Mesendoderm (in vitro differentiated cells): ENCODE data around the gene DCDC2.

Source experiments
- DNase-seq: peaks from one replicate; pipeline ENCODE4 v3.0.0; 2013
- H2AK5ac ChIP-seq: 2 replicates; pipeline ENCODE4 v1.6.1; 2013; ENCODE audit warnings: low read length, inconsistent platforms
- H2BK120ac ChIP-seq: 2 replicates; pipeline ENCODE4 v1.6.1; 2013; ENCODE audit warnings: low read depth, mild to moderate bottlenecking, low read length, moderate library complexity, mixed read lengths
- H2BK15ac ChIP-seq: replicated peaks from 2 replicates; pipeline ENCODE4 v1.6.1; 2013; ENCODE audit warnings: low read depth, mild to moderate bottlenecking, moderate library complexity
- H2BK5ac ChIP-seq: 2 replicates; pipeline ENCODE4 v1.6.1; 2013; ENCODE audit warnings: low read length, inconsistent platforms
- H3K18ac ChIP-seq: 2 replicates; pipeline ENCODE4 v1.6.1; 2013; ENCODE audit warnings: mild to moderate bottlenecking, low read length, mixed read lengths
- H3K23ac ChIP-seq: one replicate; pipeline ENCODE4 v1.6.1; 2013; ENCODE audit warnings: low read length
- H3K27ac ChIP-seq: 2 replicates; pipeline ENCODE4 v1.5.1; 2013; ENCODE audit warnings: low read depth, mild to moderate bottlenecking, inconsistent platforms, low read length, moderate library complexity
- H3K27me3 ChIP-seq: 2 replicates; pipeline ENCODE4 v1.6.1; 2013; ENCODE audit warnings: low read length, control low read depth, mild to moderate bottlenecking, inconsistent platforms; ENCODE audit not compliant: insufficient read depth, poor library complexity
- H3K36me3 ChIP-seq: 2 replicates; pipeline ENCODE4 v1.6.1; 2013; ENCODE audit warnings: low read length, inconsistent platforms; ENCODE audit not compliant: control insufficient read depth, insufficient read depth
- H3K4ac ChIP-seq: one replicate; pipeline ENCODE4 v1.6.1; 2013; ENCODE audit warnings: low read depth, mild to moderate bottlenecking, low read length, moderate library complexity
- H3K4me1 ChIP-seq: 2 replicates; pipeline ENCODE4 v1.6.1; 2013; ENCODE audit warnings: low read depth, low read length, inconsistent platforms; ENCODE audit not compliant: control insufficient read depth
- H3K4me2 ChIP-seq: 2 replicates; pipeline ENCODE4 v1.6.1; 2013; ENCODE audit warnings: low read length
- H3K4me3 ChIP-seq: 2 replicates; pipeline ENCODE4 v1.5.1; 2013; ENCODE audit warnings: mild to moderate bottlenecking, low read length
- H3K56ac ChIP-seq: one replicate; pipeline ENCODE4 v1.6.1; 2013; ENCODE audit warnings: low read length
- H3K79me1 ChIP-seq: 2 replicates; pipeline ENCODE4 v1.6.1; 2013; ENCODE audit warnings: low read length, inconsistent platforms
- H3K79me2 ChIP-seq: 2 replicates; pipeline ENCODE4 v1.6.1; 2013; ENCODE audit warnings: mild to moderate bottlenecking, low read length; ENCODE audit not compliant: control insufficient read depth, insufficient read depth
- H3K9ac ChIP-seq: 2 replicates; pipeline ENCODE4 v1.6.1; 2013; ENCODE audit warnings: low read length, inconsistent platforms
- H4K5ac ChIP-seq: one replicate; pipeline ENCODE4 v1.6.1; 2013; ENCODE audit warnings: low read length
- H4K8ac ChIP-seq: one replicate; pipeline ENCODE4 v1.6.1; 2013; ENCODE audit warnings: low read depth, mild to moderate bottlenecking, control low read depth, low read length, moderate library complexity
- WGBS: extraction: QIAGEN DNeasy Blood & Tissue Kit; methylation state at CpG from one replicate; pipeline ENCODE4 v1.1.7; 2013; ENCODE audit warnings: low lambda C conversion rate, missing lambda C conversion rate; ENCODE audit not compliant: insufficient coverage; ENCODE audit errors: extremely low coverage; 5-methylcytosine and 5-hydroxymethylcytosine counted together

The DCDC2 gene

DNA sequence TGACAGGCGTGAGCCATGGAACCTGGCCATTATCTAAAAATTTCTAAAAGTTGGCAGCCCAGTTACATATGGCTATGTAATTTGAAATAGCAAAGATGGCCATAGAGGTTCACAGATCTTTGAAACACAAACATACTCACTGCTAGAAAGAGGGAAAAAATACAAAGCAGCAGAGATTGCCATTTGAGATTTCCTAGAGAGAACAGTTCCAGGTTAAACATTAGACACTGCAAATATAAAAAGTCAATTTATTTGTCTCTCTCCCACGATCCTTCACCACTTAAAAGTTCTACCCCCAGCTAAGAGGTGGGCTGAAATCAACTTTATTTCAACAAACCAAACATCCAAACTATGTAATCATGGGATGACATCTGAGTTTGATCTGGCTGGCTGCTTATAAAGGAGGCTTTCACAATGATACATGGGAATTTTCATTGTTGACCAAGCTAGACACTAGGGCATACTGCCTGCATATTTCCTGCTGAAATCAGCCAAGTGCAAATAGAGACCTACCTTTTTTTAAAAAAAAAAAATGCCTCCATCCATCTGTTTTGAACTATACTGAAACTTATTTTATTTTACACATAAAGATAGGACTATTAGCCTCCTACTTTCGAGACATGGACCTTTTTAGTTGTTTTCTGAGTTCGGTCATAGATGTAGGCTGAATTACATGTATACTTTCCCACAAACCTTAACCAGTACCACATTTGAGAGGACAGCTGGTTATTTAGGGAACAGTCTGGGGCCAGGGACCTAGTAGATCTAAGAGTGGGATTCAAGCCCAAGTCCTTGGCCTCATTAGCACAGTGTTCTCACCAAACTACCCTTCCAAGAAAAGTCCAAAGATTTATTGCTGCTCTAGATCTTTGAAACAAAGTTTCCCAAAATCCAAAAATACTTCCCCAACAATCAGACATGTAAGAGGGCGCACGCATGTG is 16.6 kb downstream of the DCDC2 start:
- Histone ChIP-seq H3K36me3 (no peaks in the 10 kb centered on the region), H3K4me2 (no peak overlapping the region), H3K79me2 (no peaks in the 10 kb centered on the region), H2BK15ac (no peak overlapping the region), H2AK5ac (no peak overlapping the region), H3K56ac (no peak overlapping the region), H3K18ac (no peak overlapping the region), H3K27me3 (no peaks in the 10 kb centered on the region), H3K79me1 (no peaks in the 10 kb centered on the region), H3K4me3 (no peak overlapping the region), H4K5ac (no peak overlapping the region), H2BK5ac (no peak overlapping the region), H3K23ac (no peak overlapping the region), H3K9ac (no peak overlapping the region), H3K27ac (no peak overlapping the region), H3K4me1 (no peaks in the 10 kb centered on the region), H3K4ac (no peak overlapping the region), H2BK120ac (no peak overlapping the region), H4K8ac (no peak overlapping the region)
- no CpG with 5 or more reads among the region's 6 CpGs for WGBS
- DNase-seq: no peak

DNA sequence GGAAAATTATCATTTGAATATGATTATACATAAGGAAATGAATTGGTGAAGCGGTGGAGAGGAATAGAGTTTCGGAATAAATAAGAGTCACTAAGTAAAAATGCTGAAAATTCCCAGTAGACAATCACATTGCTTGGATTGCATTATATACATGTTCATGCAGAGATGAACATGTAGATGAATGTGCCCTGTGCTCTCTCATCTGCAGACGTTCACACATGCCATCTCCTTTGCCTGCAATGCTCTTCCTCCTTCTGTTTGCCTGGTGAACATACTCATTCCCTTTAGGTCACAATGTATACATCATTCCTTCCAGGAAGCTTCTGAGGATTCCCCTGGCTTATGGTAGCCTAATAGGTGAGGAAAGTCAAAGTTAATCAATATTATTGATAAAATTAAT is 17.9 kb downstream of the DCDC2 start:
- no peak overlapping the region for H4K5ac ChIP-seq
- H3K36me3 ChIP-seq: no peaks in the 10 kb centered on the region
- no peaks in the 10 kb centered on the region for H3K27me3 ChIP-seq
- H2AK5ac ChIP-seq: no peak overlapping the region
- no peaks in the 10 kb centered on the region for H3K79me1 ChIP-seq
- H4K8ac ChIP-seq: no peak overlapping the region
- H3K4me3 ChIP-seq: no peak overlapping the region
- H3K4me1 ChIP-seq: no peaks in the 10 kb centered on the region
- no peak overlapping the region for H3K27ac ChIP-seq
- H3K4ac ChIP-seq: no peak overlapping the region
- H3K23ac ChIP-seq: no peak overlapping the region
- H3K79me2 ChIP-seq: no peaks in the 10 kb centered on the region
- no peak overlapping the region for H2BK5ac ChIP-seq
- H2BK15ac ChIP-seq: no peak overlapping the region
- no peak overlapping the region for H3K9ac ChIP-seq
- no peak overlapping the region for H3K56ac ChIP-seq
- WGBS: 83% methylated on average over 2 of the region's 3 CpGs
- H3K4me2 ChIP-seq: no peak overlapping the region
- H3K18ac ChIP-seq: no peak overlapping the region
- H2BK120ac ChIP-seq: no peak overlapping the region
- no peak for DNase-seq

DNA sequence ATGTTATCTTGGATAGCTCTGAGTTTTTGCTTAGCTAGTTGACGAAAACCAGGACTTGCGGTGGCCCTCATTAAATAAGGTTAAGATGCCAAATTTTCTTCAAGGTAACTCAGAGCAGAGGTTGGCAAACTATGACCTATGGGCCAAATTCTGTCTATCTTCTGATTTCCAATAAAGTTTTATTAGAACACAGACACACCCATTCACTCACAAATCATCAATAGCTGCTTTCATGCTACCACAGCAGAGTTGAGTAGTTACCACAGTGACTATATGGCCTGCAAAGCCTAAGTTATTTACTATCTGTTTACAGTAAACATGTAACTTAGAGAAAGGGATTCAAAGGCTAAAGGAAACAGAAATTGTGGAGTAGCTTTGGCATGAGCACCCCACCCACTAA is 23.6 kb downstream of the DCDC2 start:
- Histone ChIP-seq H3K79me1 (no peaks in the 10 kb centered on the region), H3K18ac (no peak overlapping the region), H3K27me3 (no peaks in the 10 kb centered on the region), H3K4me2 (no peak overlapping the region), H3K36me3 (no peaks in the 10 kb centered on the region), H3K56ac (no peak overlapping the region), H3K27ac (no peak overlapping the region), H4K5ac (no peak overlapping the region), H4K8ac (no peak overlapping the region), H2BK15ac (no peak overlapping the region), H3K9ac (no peak overlapping the region), H2BK120ac (no peak overlapping the region), H3K4ac (no peak overlapping the region), H3K4me1 (no peaks in the 10 kb centered on the region), H3K23ac (no peak overlapping the region), H3K4me3 (no peak overlapping the region), H2BK5ac (no peak overlapping the region), H3K79me2 (no peaks in the 10 kb centered on the region), H2AK5ac (no peak overlapping the region)
- WGBS: no CpG with 5 or more reads among the region's 2 CpGs
- DNase-seq: no peak

DNA sequence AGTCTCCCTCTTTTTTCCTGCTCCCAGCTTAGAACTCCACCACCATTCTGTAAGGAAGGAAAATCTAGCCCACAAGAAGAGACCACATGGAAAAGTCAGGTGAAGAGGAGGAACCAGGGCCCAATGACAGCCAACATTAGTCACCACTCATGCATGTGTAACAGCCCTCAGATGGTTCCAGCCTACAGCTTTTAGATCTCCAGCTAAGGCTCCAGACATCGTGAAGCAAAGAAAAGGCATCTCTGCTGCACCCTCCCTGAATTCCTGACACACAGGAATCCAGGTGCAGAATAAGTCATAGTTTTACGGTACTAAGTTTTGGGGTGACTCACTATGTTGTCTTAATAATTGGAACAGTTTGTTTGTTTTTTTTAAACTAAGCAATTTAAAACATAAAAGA is 25.5 kb downstream of the DCDC2 start:
- Histone ChIP-seq H3K9ac (no peak overlapping the region), H3K79me2 (no peaks in the 10 kb centered on the region)
- WGBS: no CpG with 5 or more reads among the region's 2 CpGs

DNA sequence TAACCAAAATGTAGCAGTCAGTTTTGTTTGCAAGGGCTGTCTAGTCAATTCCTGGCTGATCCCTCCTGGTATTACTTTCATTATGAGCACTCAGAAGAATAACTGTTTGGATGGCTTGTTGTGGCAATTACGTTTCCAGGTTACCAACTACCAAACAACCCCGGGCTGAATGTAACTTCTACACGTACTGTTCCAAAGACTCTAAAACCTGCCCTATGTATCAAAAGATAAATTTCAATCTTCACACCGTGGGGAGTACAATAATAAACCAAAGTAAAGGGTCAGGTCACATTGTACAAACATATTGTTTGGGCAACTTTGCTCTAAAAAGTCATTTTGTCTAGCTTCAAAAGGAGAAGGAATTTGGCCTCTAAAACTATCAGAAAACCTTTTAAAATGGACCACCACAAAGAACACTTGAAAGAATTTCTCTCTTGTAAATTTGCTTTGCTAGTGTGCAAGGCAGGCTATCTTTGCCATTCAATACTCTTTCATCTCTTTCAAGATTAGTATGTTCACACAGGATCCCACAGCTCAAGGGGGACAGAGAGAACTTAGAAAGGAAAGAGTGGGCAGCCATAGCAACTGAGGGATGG is 27.6 kb downstream of the DCDC2 start:
- no peaks in the 10 kb centered on the region for H3K4me1 ChIP-seq
- H3K27me3 ChIP-seq: no peaks in the 10 kb centered on the region
- H4K8ac ChIP-seq: no peak overlapping the region
- H2BK120ac ChIP-seq: no peak overlapping the region
- H4K5ac ChIP-seq: no peak overlapping the region
- H3K36me3 ChIP-seq: no peaks in the 10 kb centered on the region
- no peak overlapping the region for H2BK15ac ChIP-seq
- H3K4me3 ChIP-seq: no peak overlapping the region
- no peak overlapping the region for H3K23ac ChIP-seq
- no CpG with 5 or more reads among the region's 4 CpGs for WGBS
- no peak overlapping the region for H3K56ac ChIP-seq
- H3K18ac ChIP-seq: no peak overlapping the region
- no peak overlapping the region for H2BK5ac ChIP-seq
- no peaks in the 10 kb centered on the region for H3K79me1 ChIP-seq
- H2AK5ac ChIP-seq: no peak overlapping the region
- peak; percentile 29 for DNase-seq
- H3K4me2 ChIP-seq: no peak overlapping the region
- H3K9ac ChIP-seq: no peak overlapping the region
- no peak overlapping the region for H3K4ac ChIP-seq
- H3K27ac ChIP-seq: no peak overlapping the region
- H3K79me2 ChIP-seq: no peaks in the 10 kb centered on the region

More for the DNA sequence above, 25.5 kb downstream of the DCDC2 start:
- no peaks in the 10 kb centered on the region for H3K36me3 ChIP-seq
- H2BK120ac ChIP-seq: no peak overlapping the region
- H3K27ac ChIP-seq: no peak overlapping the region
- no peaks in the 10 kb centered on the region for H3K79me1 ChIP-seq
- H2BK5ac ChIP-seq: no peak overlapping the region
- H3K23ac ChIP-seq: no peak overlapping the region
- H3K4me2 ChIP-seq: no peak overlapping the region
- H4K5ac ChIP-seq: no peak overlapping the region
- no peak overlapping the region for H2AK5ac ChIP-seq
- DNase-seq: peak; percentile 73
- no peaks in the 10 kb centered on the region for H3K4me1 ChIP-seq
- H3K56ac ChIP-seq: no peak overlapping the region
- H2BK15ac ChIP-seq: no peak overlapping the region
- H3K18ac ChIP-seq: no peak overlapping the region
- H4K8ac ChIP-seq: no peak overlapping the region
- no peak overlapping the region for H3K4ac ChIP-seq
- H3K4me3 ChIP-seq: no peak overlapping the region
- no peaks in the 10 kb centered on the region for H3K27me3 ChIP-seq
